Progenitor cell of endocrine pancreas (in vitro differentiated cells): ENCODE results near the gene ATP8A2. TPM values are rescaled to one million over a fixed set of nuclear protein-coding genes. Genes with fewer than 3 reads are reported as not detected.

Experiments used
- DNase-seq: peaks from one replicate; pipeline ENCODE4 v3.0.0; 2021; ENCODE audit warnings: low spot score; ENCODE audit not compliant: unreplicated experiment
- H3K27ac Mint-ChIP-seq: 2 replicates; pipeline ENCODE4 v1.8.0; 2021; ENCODE audit warnings: mild to moderate bottlenecking, moderate library complexity, mixed read lengths
- H3K27me3 Mint-ChIP-seq: 2 replicates; pipeline ENCODE4 v1.8.0; 2021; ENCODE audit warnings: mixed read lengths
- H3K36me3 Mint-ChIP-seq: 2 replicates; pipeline ENCODE4 v1.8.0; 2022; ENCODE audit warnings: mixed read lengths; ENCODE audit not compliant: insufficient read depth
- H3K4me1 Mint-ChIP-seq: 2 replicates; pipeline ENCODE4 v1.8.0; 2021; ENCODE audit warnings: low read depth, mixed read lengths
- H3K4me3 Mint-ChIP-seq: 2 replicates; pipeline ENCODE4 v1.8.0; 2021; ENCODE audit warnings: low read depth, mild to moderate bottlenecking, moderate library complexity, mixed read lengths
- H3K9me3 Mint-ChIP-seq: 2 replicates; pipeline ENCODE4 v1.8.0; 2021; ENCODE audit warnings: low read depth, mixed read lengths
- CTCF ChIP-seq: fragments of 200-600 bp; sonication (generic); IDR thresholded peaks from one replicate; pipeline ENCODE4 v1.5.0; 2021; ENCODE audit warnings: antibody characterized with exemption, mild to moderate bottlenecking; ENCODE audit not compliant: unreplicated experiment
- total RNA-seq: library from RNA; stranded (reverse); gene quantifications from 2 replicates; pipeline ENCODE4 v1.2.1, GENCODE V29; 2021

The ATP8A2 gene
- total RNA-seq, 1 donor from 2014 or later = 0.38 TPM

GRCh38 chr13:25923217-25924085 lies 551.7 kb downstream of the ATP8A2 start:
- Mint-ChIP-seq H3K4me3 (no peak overlapping the region), H3K27ac (no peak overlapping the region), H3K36me3 (no peaks in the 10 kb centered on the region), H3K4me1 (peaks cover 4% of the 10 kb centered on the region), H3K9me3 (no peaks in the 10 kb centered on the region), H3K27me3 (peaks cover under 1% of the 10 kb centered on the region)
- DNase-seq = no peak
- no peak for TF ChIP-seq CTCF

DNA sequence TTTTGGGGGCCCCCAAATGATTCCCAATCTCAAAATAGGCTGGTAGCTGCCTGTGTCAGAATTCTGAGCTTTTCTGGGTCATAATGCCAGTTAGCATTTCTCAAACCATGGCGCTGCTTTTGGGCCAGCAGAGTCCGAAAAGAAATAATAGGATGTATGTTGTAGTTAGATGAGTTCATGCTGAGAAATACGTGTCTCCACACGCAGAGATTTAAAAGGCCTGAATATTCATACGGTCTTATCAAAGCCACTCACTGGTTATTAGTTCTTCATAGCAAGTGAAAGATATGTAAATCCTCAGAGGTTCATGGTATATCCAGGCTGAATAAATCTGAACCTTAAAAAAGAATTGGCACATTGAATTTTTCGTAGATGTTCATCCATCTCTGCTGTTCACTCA lies 555.6 kb downstream of the ATP8A2 start:
- no peak overlapping the region for H3K4me3 Mint-ChIP-seq

DNA sequence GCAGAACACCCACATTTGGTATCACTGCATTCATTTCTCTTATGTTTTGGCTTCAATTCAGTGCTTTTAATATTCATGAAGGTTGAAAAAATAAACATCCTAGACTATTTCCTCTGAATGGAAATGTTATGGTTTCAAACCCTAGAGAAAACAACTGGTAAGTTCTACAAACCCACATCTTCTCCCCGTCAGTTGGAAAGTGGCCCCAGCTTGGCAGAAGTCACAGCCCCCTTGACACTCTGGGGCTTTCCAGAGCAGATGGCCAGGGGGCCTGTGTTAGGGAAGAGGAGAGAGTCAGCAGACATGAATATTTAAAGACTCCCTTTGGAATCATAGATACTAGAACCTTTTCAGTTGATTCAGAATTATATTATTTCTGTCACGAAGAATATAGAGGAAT lies 556.2 kb downstream of the ATP8A2 start:
- Mint-ChIP-seq H3K27me3 (peaks cover 16% of the 10 kb centered on the region), H3K36me3 (no peaks in the 10 kb centered on the region), H3K27ac (no peak overlapping the region), H3K4me1 (peaks cover 4% of the 10 kb centered on the region), H3K9me3 (no peaks in the 10 kb centered on the region), H3K4me3 (no peak overlapping the region)
- DNase-seq = no peak
- no peak for TF ChIP-seq CTCF

More for the DNA sequence above, 555.6 kb downstream of the ATP8A2 start:
- peaks cover 4% of the 10 kb centered on the region for H3K4me1 Mint-ChIP-seq
- no peak for TF ChIP-seq CTCF
- no peak for DNase-seq
- H3K27me3 Mint-ChIP-seq = peaks cover 16% of the 10 kb centered on the region
- no peaks in the 10 kb centered on the region for H3K36me3 Mint-ChIP-seq
- H3K27ac Mint-ChIP-seq = no peak overlapping the region
- H3K9me3 Mint-ChIP-seq = no peaks in the 10 kb centered on the region

DNA sequence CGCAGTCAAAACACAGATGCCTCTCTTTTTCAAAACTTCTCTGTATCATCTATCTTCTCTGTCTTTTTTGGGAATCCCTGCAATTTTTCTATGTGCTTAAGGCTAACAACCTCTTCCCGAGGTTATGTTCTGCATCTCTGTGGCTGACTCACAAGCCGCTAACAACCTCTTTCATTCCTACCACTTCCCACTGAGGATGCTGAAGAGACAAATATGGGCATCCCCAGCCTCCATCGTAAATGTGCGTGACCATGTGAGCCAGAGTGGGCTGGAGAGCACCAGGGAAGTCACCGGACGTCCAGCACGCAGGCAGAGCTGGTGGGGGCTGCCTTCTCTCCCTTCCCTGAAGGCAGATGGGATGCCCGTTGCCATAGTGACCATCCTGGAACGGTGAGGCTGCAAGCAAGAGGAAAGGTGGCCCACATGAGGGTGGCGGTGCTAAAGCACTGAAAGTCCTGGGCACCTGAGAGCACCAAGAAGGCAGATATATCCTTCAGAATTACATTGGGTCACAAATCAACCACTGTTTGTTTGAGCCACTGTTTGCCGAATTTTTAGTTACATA lies 557.2 kb downstream of the ATP8A2 start:
- no peak overlapping the region for H3K4me3 Mint-ChIP-seq
- H3K27me3 Mint-ChIP-seq = peaks cover 22% of the 10 kb centered on the region
- no peak for TF ChIP-seq CTCF
- no peaks in the 10 kb centered on the region for H3K9me3 Mint-ChIP-seq
- H3K4me1 Mint-ChIP-seq = peaks cover 2% of the 10 kb centered on the region
- no peak overlapping the region for H3K27ac Mint-ChIP-seq
- no peak for DNase-seq
- no peaks in the 10 kb centered on the region for H3K36me3 Mint-ChIP-seq

GRCh38 chr13:25929816-25930215 lies 558.0 kb downstream of the ATP8A2 start:
- no peak overlapping the region for H3K27ac Mint-ChIP-seq
- H3K4me3 Mint-ChIP-seq = no peak overlapping the region

More at GRCh38 chr13:25929816-25930215, 558.0 kb downstream of the ATP8A2 start:
- no peak for TF ChIP-seq CTCF
- DNase-seq = no peak
- Mint-ChIP-seq H3K4me1 (peaks cover 2% of the 10 kb centered on the region), H3K36me3 (no peaks in the 10 kb centered on the region), H3K27me3 (peaks cover 22% of the 10 kb centered on the region), H3K9me3 (no peaks in the 10 kb centered on the region)
